ENCODE data around the gene ST6GALNAC3.
"Not testable (repeated sequence)": the region's sequence is repeated elsewhere in the genome, so short reads cannot be mapped to it uniquely, and the experiment has no call there.

ST6GALNAC3 gene

DNA sequence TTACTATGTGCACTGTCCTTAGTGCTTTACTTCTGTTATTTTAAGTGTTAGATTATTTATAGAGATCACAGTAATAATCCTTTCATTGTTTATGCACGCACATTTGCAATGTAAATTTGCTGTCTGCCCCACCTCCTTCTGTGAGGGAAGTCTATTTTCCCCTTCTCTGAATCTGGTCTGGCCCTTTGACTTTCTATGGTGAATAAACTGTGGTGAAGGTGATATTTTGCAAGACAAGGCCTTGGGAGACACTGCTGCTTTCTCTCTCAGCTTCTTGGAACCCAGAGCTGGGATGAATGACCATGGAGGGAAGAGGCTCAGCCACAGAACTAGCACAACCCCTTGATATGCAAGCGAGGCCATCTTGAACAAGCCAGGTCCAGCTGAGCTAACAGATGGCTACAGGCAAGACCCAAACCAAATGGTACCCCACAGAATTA is 156.3 kb downstream of the ST6GALNAC3 start:
- no peak overlapping the region for H3K27ac Mint-ChIP-seq
- peaks cover 1% of the 10 kb centered on the region for H3K9me3 Mint-ChIP-seq
- H3K4me3 Mint-ChIP-seq: no peak overlapping the region
- H3K36me3 Mint-ChIP-seq: no peaks in the 10 kb centered on the region
- peaks cover 14% of the 10 kb centered on the region for H3K4me1 Mint-ChIP-seq
- CTCF ChIA-PET: no interaction called here
- no peak for DNase-seq
- no peaks in the 10 kb centered on the region for H3K27me3 Mint-ChIP-seq

DNA sequence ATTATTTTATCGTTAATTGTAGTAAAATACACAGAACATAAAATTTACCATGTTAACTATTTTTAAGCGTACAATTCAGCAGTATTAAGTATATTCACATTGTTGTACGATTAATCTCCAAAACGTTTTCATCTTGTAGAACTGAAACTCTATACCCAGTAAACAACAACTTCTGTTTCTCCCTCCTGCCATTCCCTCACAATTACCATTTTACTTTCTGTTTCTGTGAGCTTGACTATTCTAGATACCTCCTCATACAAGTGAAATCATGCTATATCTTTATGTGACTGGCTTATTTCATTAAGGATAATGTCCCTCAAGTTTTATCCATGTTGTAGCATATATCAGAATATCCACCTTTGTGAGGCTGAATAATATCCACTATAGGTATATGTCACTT is 156.8 kb downstream of the ST6GALNAC3 start:
- peaks cover 1% of the 10 kb centered on the region for H3K9me3 Mint-ChIP-seq
- H3K27me3 Mint-ChIP-seq: no peaks in the 10 kb centered on the region
- DNase-seq: no peak
- CTCF ChIA-PET: no interaction called here
- no peaks in the 10 kb centered on the region for H3K36me3 Mint-ChIP-seq
- H3K27ac Mint-ChIP-seq: no peak overlapping the region
- no peak overlapping the region for H3K4me3 Mint-ChIP-seq
- peaks cover 14% of the 10 kb centered on the region for H3K4me1 Mint-ChIP-seq

DNA sequence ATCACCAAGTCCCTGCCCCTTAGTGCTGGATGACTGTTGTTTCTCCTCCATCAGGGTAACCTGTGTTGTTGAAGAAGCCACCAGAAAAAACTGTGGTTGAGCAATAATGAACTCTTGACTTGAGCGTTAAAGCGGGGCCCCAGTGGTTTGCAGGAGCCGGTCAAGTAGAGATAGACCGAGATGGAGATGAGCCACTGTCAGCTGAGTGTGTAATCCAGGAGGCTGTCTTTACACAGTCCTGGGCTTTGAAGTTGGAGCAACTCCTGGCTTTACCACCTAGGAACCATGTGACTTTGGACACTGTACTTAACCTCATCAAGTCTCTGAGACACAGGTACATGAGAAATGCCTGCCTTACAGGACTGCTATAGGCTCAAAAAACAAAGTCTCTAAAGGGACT is 158.1 kb downstream of the ST6GALNAC3 start:
- Mint-ChIP-seq H3K27me3 (no peaks in the 10 kb centered on the region), H3K4me1 (peaks cover 14% of the 10 kb centered on the region), H3K9me3 (peaks cover 1% of the 10 kb centered on the region), H3K4me3 (no peak overlapping the region), H3K36me3 (no peaks in the 10 kb centered on the region), H3K27ac (no peak overlapping the region)
- CTCF ChIA-PET: no interaction called here
- DNase-seq: no peak

DNA sequence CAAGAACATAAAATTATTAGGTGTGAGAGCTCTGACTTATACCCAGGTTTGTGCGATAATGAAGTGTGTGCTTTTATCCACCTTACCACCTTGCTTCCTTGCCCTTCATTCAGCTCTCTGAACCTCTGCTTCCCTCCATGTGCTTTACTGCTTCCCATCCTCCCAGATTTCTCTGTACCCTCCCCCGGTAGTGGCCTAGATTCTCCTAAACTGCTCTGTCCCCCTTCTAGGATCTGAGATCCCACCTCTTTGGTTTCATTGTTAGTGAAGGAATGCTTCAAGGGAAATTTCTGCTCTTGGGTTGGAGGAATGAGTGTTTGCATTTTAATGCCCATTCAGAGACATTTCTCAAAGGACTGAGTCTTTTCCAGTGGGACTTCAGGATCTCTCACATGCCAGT is 159.5 kb downstream of the ST6GALNAC3 start:
- no peak overlapping the region for H3K4me3 Mint-ChIP-seq
- CTCF ChIA-PET: no interaction called here
- H3K27ac Mint-ChIP-seq: no peak overlapping the region

DNA sequence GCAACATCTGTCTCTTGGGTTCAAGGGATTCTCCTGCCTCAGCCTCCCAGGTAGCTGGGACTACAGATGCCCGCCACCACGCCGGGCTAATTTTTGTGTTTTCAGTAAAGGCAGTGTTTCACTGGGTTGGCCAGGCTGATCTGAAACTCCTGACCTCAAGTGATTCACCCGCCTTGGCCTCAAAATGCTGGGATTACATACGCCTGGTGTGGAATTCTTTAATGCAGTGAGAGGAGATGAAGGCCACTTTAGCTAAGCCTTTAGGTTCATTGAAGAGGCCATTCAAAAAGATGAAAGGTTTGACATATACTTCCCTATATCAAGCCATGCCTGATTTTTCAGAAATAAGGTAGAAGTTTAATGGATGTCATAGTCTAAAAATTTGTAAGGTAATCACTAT is 162.7 kb downstream of the ST6GALNAC3 start:
- H3K27me3 Mint-ChIP-seq: no peaks in the 10 kb centered on the region
- no peaks in the 10 kb centered on the region for H3K36me3 Mint-ChIP-seq
- H3K9me3 Mint-ChIP-seq: no peaks in the 10 kb centered on the region
- no peak for DNase-seq
- no peaks in the 10 kb centered on the region for H3K4me1 Mint-ChIP-seq
- no peak overlapping the region for H3K27ac Mint-ChIP-seq
- CTCF ChIA-PET: no interaction called here
- no peak overlapping the region for H3K4me3 Mint-ChIP-seq

More for the DNA sequence above, 159.5 kb downstream of the ST6GALNAC3 start:
- DNase-seq: no peak
- H3K4me1 Mint-ChIP-seq: peaks cover 10% of the 10 kb centered on the region
- H3K9me3 Mint-ChIP-seq: peaks cover 1% of the 10 kb centered on the region
- no peaks in the 10 kb centered on the region for H3K36me3 Mint-ChIP-seq
- no peaks in the 10 kb centered on the region for H3K27me3 Mint-ChIP-seq

DNA sequence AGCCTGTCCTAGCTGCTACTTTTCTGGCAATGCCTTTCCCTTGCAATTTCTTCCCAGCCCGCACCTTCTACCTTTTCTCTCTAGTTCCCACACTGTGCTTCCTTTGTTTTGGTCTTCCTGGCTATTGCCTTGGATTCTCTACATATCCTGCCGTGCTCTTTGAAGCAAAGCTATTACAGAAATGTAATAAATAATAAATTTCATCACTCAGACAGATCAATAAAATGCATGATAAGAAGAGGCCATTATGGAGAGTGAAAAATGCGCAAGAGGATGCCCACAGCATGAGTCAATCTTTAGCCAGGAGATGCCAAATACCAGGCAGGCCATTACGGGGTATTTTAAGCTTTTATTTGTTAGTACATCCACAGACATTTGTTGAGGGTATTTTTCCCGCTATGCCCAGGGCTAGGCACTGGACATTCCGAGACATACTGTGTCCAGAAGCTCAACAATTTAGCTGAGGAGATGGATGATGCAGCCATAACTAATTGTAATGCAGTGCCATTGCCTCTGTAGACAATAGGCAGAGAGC is 163.6 kb downstream of the ST6GALNAC3 start:
- Mint-ChIP-seq H3K27me3 (no peaks in the 10 kb centered on the region), H3K9me3 (peaks cover 3% of the 10 kb centered on the region), H3K4me3 (no peak overlapping the region), H3K27ac (no peak overlapping the region), H3K36me3 (peaks cover 1% of the 10 kb centered on the region), H3K4me1 (no peaks in the 10 kb centered on the region)
- CTCF ChIA-PET: no interaction called here
- DNase-seq: no peak

DNA sequence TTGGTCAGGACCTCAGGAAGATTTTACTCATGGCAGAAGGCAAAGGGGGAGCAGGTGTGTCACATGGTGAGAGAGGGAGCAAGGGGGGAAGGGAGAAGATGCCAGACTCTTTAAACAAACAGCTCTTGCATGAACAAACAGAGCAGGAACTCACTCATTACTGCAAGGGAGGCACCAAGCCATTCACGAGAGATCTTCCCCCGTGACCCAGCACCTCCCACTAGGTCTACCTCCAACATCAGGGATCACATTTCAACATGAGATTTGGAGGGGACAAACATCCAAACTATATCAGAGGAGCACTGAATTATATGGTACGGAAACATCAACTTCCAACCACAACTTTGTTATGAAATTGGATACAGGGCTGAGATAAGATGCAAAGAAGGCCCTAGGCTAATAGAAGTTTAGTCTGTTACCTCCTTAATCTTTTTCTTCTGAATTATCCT is 164.9 kb downstream of the ST6GALNAC3 start:
- Mint-ChIP-seq H3K27ac (no peak overlapping the region), H3K27me3 (no peaks in the 10 kb centered on the region), H3K4me1 (no peaks in the 10 kb centered on the region), H3K9me3 (peaks cover 8% of the 10 kb centered on the region), H3K4me3 (no peak overlapping the region), H3K36me3 (peaks cover 8% of the 10 kb centered on the region)
- CTCF ChIA-PET: no interaction called here
- no peak for DNase-seq

DNA sequence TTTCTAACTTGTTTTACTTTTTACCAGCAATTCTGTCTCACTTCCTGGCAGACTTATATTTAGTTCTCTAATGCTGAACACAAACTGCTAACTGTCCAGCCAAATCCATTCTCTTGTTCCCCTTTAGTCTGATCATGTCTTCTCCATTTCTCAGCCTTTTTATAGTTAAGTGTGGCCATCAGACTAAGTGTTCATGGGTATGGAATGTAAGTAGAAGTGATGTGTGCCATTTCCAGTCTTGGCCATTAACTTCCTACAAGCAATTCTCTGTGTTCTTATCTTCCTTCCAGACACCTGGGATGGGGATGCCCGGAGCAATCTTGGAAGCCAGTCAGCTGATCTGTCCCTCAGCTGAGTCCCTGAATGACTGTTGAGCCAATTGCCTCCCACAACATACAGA is 165.8 kb downstream of the ST6GALNAC3 start:
- Mint-ChIP-seq H3K4me3 (no peak overlapping the region), H3K27me3 (no peaks in the 10 kb centered on the region), H3K27ac (no peak overlapping the region), H3K36me3 (peaks cover 8% of the 10 kb centered on the region), H3K4me1 (no peaks in the 10 kb centered on the region), H3K9me3 (peaks cover 11% of the 10 kb centered on the region)
- CTCF ChIA-PET: no interaction called here
- no peak for DNase-seq

DNA sequence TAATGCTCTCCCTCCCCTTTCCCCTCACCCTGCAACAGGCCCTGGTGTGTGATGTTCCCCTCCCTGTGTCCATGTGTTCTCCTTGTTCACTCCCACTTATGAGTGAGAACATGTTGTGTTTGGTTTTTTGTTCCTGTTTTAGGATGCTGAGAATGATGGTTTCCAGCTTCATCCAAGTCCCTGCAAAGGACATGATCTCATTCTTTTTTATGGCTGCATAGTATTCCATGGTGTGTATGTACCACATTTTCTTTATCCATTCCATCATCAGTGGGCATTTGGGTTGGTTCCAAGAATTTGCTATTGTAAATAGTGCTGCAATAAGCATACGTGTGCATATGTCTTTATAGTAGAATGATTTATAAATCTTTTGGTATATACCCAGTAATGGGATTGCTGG is 168.0 kb downstream of the ST6GALNAC3 start:
- not testable (repeated sequence) for H3K27me3 Mint-ChIP-seq, H3K27ac Mint-ChIP-seq, H3K36me3 Mint-ChIP-seq, DNase-seq, H3K4me1 Mint-ChIP-seq, H3K4me3 Mint-ChIP-seq
- peaks cover 18% of the 10 kb centered on the region for H3K9me3 Mint-ChIP-seq
- CTCF ChIA-PET: interaction anchor here (0.6 kb wide), 1 partner anchor 84 kb away, joined by 4 read pairs; no protein-coding TSS in a partner anchor

DNA sequence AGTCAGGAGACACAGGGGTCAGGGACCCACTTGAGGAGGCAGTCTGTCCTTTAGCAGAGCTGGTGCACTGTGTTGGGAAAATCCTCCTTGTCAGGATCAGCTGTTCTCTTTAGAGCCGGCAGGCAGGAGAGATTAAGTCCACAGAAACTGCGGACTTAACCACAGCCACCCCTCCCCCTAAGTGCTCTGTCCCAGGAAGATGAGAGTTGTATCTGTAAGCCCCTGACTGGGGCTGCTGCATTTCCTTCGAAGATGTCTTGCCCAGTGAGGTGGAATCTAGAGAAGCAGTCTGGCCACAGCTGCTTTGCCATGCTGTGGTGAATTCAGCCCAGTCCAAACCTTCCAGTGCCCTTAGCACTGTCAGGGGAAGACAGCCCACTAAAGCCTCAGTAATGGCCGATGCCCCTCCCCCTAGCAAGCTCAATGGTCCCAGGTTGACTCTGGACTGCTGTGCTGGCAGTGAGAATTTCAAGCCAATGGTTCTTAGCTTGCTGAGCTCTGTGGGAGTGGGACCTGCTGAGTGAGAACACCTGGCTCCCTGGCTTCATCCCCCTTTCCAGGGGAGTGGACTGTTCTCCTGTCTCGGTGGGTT is 172.8 kb downstream of the ST6GALNAC3 start:
- Mint-ChIP-seq H3K27me3 (no peaks in the 10 kb centered on the region), H3K27ac (no peak overlapping the region), H3K9me3 (peaks cover 18% of the 10 kb centered on the region), H3K4me1 (peaks cover 11% of the 10 kb centered on the region), H3K36me3 (peaks cover 9% of the 10 kb centered on the region), H3K4me3 (no peak overlapping the region)
- no peak for DNase-seq
- CTCF ChIA-PET: no interaction called here

DNA sequence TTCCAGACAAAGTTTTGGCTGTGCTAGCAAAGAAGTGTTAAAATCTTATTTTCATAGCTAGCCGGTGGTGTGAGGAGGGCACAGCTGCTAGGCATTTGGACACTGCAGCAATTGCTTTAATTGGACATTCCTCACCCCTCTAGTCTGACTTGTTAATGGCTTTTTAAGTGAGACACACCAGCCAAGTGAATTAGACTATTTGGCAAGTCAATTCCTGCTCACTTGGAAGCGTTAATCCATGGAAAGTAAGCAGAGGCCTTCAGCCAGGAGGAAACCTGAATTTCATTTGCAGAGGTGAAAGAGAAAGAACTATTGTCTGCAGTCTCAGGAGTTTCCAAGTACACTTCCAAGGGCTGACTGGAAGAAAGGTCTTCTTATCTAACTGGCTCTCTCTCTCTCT is 175.7 kb downstream of the ST6GALNAC3 start:
- H3K27ac Mint-ChIP-seq: no peak overlapping the region
- no peak for DNase-seq
- peaks cover 3% of the 10 kb centered on the region for H3K36me3 Mint-ChIP-seq
- peaks cover 7% of the 10 kb centered on the region for H3K9me3 Mint-ChIP-seq
- CTCF ChIA-PET: no interaction called here
- no peak overlapping the region for H3K4me3 Mint-ChIP-seq
- H3K27me3 Mint-ChIP-seq: no peaks in the 10 kb centered on the region
- peaks cover 24% of the 10 kb centered on the region for H3K4me1 Mint-ChIP-seq

DNA sequence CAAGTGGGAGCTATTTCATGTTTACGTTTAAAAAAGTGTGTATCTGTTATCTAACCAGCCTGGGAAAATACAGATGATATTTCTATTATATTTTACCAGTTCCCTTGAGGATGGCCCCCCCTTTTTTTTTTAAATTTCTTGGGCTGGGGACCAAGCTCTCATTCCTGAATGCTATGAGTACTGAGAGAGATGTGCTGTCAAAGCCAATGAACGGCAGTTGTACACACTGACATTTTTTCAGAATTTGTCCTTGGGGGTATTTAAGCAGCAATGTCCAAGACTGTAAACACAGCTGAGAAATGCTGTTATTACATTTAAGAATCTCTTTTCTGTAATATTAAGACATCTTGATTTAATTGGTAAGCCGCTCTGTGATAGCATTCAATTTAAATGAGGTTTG is 177.9 kb downstream of the ST6GALNAC3 start:
- H3K4me1 Mint-ChIP-seq: peaks cover 42% of the 10 kb centered on the region
- H3K9me3 Mint-ChIP-seq: no peaks in the 10 kb centered on the region
- H3K27ac Mint-ChIP-seq: no peak overlapping the region
- DNase-seq: no peak
- CTCF ChIA-PET: no interaction called here
- H3K27me3 Mint-ChIP-seq: no peaks in the 10 kb centered on the region
- H3K4me3 Mint-ChIP-seq: no peak overlapping the region
- peaks cover 5% of the 10 kb centered on the region for H3K36me3 Mint-ChIP-seq

DNA sequence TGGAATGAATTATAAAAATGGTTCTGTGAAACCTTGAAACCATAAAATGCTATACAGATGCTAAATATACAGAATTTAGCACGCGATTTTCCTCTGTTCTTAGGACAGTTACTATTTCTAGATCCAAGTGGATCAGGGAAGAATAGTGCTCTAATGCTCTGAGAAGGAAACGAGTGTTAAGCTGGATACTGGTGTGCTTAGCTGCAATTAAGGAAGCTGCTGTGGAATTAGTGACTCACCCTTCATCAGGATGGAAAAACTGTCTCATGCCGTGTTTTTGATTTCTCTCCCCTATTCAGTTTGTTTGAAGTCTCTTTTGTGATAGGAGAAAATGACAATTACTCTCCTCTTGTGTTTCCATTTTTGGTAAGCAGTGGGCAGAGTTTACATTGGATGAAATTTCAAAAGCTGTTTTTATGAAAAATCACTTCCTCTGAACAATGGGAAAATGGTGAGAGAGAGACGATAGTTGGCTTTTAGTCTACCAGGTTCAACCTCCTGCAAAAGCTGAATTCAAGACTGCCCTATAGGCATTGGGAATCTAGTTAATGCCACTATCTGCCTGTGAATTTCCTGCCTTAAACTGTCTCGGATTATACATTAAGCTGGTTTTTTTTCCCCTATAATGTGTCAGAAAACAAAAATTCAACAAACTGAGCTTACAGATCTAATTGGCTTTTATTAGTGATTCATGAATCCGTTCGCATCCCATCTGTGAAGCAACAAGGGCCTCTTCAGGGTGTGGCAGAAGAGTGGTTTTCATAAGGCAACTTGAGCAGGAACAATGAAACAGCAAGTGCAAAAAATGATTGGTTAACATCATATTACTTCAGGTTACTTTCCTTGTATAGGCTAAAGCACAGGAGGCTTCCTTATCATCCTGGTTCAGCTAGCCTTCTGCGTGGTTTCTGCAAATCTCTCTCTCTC is 179.8 kb downstream of the ST6GALNAC3 start:
- H3K4me1 Mint-ChIP-seq: peaks cover 53% of the 10 kb centered on the region
- DNase-seq: no peak

DNA sequence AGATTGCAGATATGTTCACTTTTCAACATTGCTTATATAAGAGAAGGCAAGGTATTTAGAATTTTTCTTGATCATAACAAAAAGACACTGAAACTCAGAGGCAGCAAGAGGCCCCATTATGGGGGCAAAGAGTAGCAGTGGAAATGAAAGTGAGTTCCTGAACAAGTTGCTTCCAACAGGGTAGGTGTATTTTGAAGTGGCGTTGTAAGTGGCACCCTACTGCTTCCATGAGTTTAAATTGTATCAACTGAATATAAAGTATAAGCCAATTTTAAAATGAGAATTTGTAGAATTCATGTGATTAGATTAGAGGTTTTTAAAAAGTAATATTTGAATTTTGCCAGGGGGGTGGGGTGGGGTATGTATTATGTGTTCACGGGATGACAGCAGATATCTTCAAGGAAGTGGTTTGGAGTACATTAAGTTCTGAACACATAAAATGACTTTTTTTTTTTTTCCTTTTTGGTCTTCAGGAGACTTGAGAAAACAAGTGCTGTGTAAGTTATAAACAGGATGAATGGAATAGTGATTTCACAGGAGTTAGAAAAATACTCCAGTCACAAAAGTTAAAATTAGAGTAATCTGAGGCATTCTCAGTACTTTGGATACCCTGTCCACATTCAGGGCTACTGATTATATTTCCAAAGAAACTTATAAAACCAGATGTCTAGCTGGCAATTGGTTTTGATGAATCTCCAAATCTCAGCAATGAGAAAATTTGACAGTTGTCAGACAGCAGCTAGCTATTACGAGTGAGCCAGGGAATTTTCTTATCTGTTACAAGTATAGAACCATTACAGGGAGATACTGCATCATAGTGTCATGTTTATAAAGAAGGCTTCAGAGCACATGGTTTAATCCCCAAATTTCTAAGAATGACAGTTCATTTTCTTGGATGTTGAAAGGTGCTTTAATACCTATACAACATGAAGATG is 182.0 kb downstream of the ST6GALNAC3 start:
- CTCF ChIA-PET: no interaction called here
- Mint-ChIP-seq H3K27ac (peak overlapping the region; percentile 67), H3K27me3 (no peaks in the 10 kb centered on the region), H3K9me3 (no peaks in the 10 kb centered on the region), H3K36me3 (peaks cover 3% of the 10 kb centered on the region), H3K4me3 (peak overlapping the region; percentile 35), H3K4me1 (peaks cover 70% of the 10 kb centered on the region)
- DNase-seq: no peak

More for the DNA sequence above, 179.8 kb downstream of the ST6GALNAC3 start:
- Mint-ChIP-seq H3K36me3 (peaks cover 5% of the 10 kb centered on the region), H3K9me3 (no peaks in the 10 kb centered on the region), H3K27me3 (no peaks in the 10 kb centered on the region), H3K4me3 (no peak overlapping the region), H3K27ac (no peak overlapping the region)
- CTCF ChIA-PET: interaction anchor here (0.7 to 1.0 kb wide), 2 partner anchors 100 to 1385 kb away, joined by 4 to 6 read pairs; no protein-coding TSS in a partner anchor
